ENCODE measurements around the gene DCAF11.

DNA sequence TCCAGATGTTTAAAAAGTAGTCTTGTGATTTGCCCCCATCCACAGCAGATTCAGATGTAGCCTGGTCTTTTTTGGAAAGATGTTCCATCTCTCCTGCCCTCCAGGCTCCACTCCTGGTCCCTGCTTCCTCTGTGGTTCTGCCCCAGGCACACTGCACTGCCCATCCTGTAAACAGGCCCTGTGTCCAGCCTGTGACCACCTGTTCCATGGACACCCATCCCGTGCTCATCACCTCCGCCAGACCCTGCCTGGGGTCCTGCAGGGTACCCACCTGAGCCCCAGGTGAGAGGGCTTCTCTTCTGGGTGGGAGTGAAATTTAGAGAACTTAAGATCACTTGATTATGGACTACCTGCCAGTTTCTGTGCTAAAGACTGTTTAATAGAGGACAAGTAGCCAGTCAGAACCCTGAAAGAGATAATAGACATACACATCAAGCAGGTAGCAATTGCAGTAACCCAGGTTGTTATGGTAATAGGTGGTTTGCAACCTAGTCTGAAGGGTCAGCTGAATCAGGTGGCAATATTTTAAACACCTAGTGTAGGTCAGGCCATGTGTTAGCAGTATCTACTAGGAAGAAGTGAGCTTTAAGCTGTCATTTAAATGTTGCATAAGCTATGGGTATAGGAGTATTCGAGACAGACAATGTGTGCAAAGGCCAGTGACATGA lies 34.9 kb downstream of the DCAF11 start:
- TF ChIP-seq, protein P1, sequence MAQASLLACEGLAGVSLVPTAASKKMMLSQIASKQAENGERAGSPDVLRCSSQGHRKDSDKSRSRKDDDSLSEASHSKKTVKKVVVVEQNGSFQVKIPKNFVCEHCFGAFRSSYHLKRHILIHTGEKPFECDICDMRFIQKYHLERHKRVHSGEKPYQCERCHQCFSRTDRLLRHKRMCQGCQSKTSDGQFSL (CRISPR knock-in tag; IDR thresholded peaks at IDR 0.05) = no peak
- TF ChIP-seq NFIC (IDR thresholded peaks at IDR 0.05; ENCODE audit: low read length) = no peak
